ENCODE measurements around the gene CTCF. TPM values are rescaled to one million over a fixed set of nuclear protein-coding genes. Genes with fewer than 3 reads are reported as not detected.
A peak's percentile ranks its signal among the peaks of the same experiment; 100 is the strongest.

The CTCF gene
- total and polyA plus RNA-seq, 10 of the 15 experiments (the other 5 are each of a cell fraction or from before 2014, with no cell fraction given) = 9.1 to 55.0 (median 41.8) TPM

- H3K36me3 ChIP-seq (ENCODE audit: control insufficient read depth in 2 of 2, insufficient read depth in 2 of 2, low read length in 1 of 2) = peaks cover 0 to 8% of the 10 kb centered on the region in 2 experiments; a peak in 3 of 4 replicates
- peak overlapping the region; percentile 26; the same call in 1 of the 2 replicates for H3K4me2 ChIP-seq (ENCODE audit: control insufficient read depth, insufficient read depth)
- no TSS peak for BruUV-seq (replicated peaks)
- TF ChIP-seq RBBP5 (conservative IDR thresholded peaks at IDR 0.05) (no peak), RAD51 (IDR thresholded peaks at IDR 0.05) (no peak), NR2C2 (IDR thresholded peaks at IDR 0.05; ENCODE audit: borderline replicate concordance, control insufficient read depth, insufficient read length, low read depth) (no peak), ZNF384 (IDR thresholded peaks at IDR 0.05; ENCODE audit: borderline replicate concordance, low read depth, low read length) (peak; percentile 63; the same call in 1 of the 2 replicates), PAX5 (IDR thresholded peaks at IDR 0.05; ENCODE audit: borderline replicate concordance, low read depth, low read length) (peak; percentile 76), BRCA1 (IDR thresholded peaks at IDR 0.05; ENCODE audit: low read depth, low read length) (no peak), IRF5 (IDR thresholded peaks at IDR 0.05; ENCODE audit: borderline replicate concordance) (no peak), MLLT1 (IDR thresholded peaks at IDR 0.05) (no peak), SREBF1 (IDR thresholded peaks at IDR 0.05; ENCODE audit: low read length) (no peak), ZNF274 (IDR thresholded peaks at IDR 0.05; ENCODE audit: insufficient read depth, insufficient read length) (no peak), POU2F2 (IDR thresholded peaks at IDR 0.05; ENCODE audit: borderline replicate concordance, low read depth, low read length) (no peak), E2F8 (IDR thresholded peaks at IDR 0.05; ENCODE audit: low read depth, partially characterized antibody) (no peak), BCL11A (IDR thresholded peaks at IDR 0.05; ENCODE audit: low read depth, low read length) (no peak), GABPA (IDR thresholded peaks at IDR 0.05; ENCODE audit: low read depth) (no peak), EZH2 (IDR thresholded peaks at IDR 0.05; ENCODE audit: borderline replicate concordance, control insufficient read depth, low read depth, low read length) (no peak), CBFB (IDR thresholded peaks at IDR 0.05; ENCODE audit: low read depth) (no peak)
- CTCF ChIA-PET = interaction anchor here (0.9 to 2.0 kb wide), 4 partner anchors 13 to 165 kb away, joined by 3 to 7 read pairs (median 3); partner anchors contain the start of genes C16orf86 and ENKD1
- intact Hi-C loops (cut with micrococcal nuclease; ENCODE audit: unreplicated experiment) (no loop called here), in situ Hi-C loops (cut with MboI) (no loop called here)
- FAIRE-seq (no peak), DNase-seq (ENCODE audit: low read depth, low spot score) (no peak), ATAC-seq (peak; percentile 88)
- H3K79me2 ChIP-seq (ENCODE audit: control insufficient read depth, insufficient read depth, low read length) = no peaks in the 10 kb centered on the region
- no peak overlapping the region for H3K4me3 ChIP-seq
- RAD21 ChIA-PET (ENCODE audit: unreplicated experiment) = interaction anchor here (0.7 to 1.2 kb wide), 2 partner anchors 13 to 33 kb away, joined by 5 to 6 read pairs; no protein-coding TSS in a partner anchor
- no peak overlapping the region; the same call in 1 of the 2 replicates for H3K27ac ChIP-seq (ENCODE audit: control insufficient read depth, insufficient read depth)
- POLR2A ChIA-PET = interaction anchor here (0.6 to 1.4 kb wide), 4 partner anchors 13 to 116 kb away, joined by 3 to 5 read pairs (median 4); no protein-coding TSS in a partner anchor
- no peak overlapping the region; the same call in 1 of the 2 replicates for H3K9ac ChIP-seq (ENCODE audit: control insufficient read depth, insufficient read depth, low read length)
- H4K20me1 ChIP-seq (ENCODE audit: control insufficient read depth, insufficient read depth) = no peaks in the 10 kb centered on the region
- peak overlapping the region; percentile 35; the same call in 1 of the 2 replicates for H2AFZ ChIP-seq (ENCODE audit: control insufficient read depth, low read depth, low read length)
- SMC1A ChIA-PET (ENCODE audit: uncharacterized antibody, unreplicated experiment) = interaction anchor here (0.9 to 1.7 kb wide), 4 partner anchors 12 to 228 kb away, joined by 3 to 6 read pairs (median 3); partner anchors contain the start of gene GFOD2
- H3K4me1 ChIP-seq (ENCODE audit: control insufficient read depth, insufficient read depth, low read length) = peaks cover 5% of the 10 kb centered on the region
- H3K27me3 ChIP-seq (replicated peaks in 1 of 2; ENCODE audit: control insufficient read depth in 2 of 2, insufficient read depth in 2 of 2, low read length in 1 of 2) = no peaks in the 10 kb centered on the region
- no peaks in the 10 kb centered on the region for H3K9me3 ChIP-seq (replicated peaks; ENCODE audit: control insufficient read depth, insufficient read depth, low read length)
- 40% methylated on average over 17 of the region's 17 CpGs for WGBS (ENCODE audit: insufficient coverage, insufficient replicate concordance, low lambda C conversion rate, missing lambda C conversion rate)
These were observed 123.2 kb downstream of the CTCF start for GRCh38 chr16:67685388-67686112.
